ENCODE results near the gene FFAR3.

DNA sequence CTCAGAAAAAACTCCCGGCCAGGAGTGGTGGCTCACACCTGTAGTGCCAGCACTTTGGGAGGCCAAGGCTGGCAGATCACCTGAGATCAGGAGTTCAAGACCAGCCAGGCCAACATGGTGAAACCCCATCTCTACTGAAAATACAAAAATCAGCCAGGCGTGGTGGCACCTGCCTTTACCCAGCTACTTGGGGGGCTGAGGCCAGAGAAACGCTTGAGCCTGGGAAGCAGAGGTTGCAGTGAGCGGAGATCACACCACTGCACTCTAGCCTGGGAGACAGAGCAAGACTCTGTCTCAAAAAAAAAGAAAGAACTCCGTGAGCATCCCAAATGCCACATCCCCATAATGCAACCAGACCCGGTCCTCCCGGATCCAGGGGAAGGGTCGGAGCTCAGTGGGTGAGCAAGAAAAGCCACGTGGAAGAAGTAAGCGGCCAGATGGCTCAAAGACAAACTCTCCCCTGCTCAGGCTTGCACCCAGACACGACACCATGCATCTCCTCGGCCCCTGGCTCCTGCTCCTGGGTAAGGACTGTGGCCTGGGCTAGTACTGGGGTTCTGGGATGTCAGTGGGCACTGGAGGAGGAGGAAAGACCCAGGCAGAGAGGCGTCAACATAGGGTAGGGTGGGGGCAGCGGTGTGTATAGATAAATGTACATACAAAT lies 26.6 kb upstream of the FFAR3 start:
- TF ChIP-seq EZH2 (IDR thresholded peaks at IDR 0.05; ENCODE audit: low read length, missing control alignments), result no peak
- TF ChIP-seq, protein P1, sequence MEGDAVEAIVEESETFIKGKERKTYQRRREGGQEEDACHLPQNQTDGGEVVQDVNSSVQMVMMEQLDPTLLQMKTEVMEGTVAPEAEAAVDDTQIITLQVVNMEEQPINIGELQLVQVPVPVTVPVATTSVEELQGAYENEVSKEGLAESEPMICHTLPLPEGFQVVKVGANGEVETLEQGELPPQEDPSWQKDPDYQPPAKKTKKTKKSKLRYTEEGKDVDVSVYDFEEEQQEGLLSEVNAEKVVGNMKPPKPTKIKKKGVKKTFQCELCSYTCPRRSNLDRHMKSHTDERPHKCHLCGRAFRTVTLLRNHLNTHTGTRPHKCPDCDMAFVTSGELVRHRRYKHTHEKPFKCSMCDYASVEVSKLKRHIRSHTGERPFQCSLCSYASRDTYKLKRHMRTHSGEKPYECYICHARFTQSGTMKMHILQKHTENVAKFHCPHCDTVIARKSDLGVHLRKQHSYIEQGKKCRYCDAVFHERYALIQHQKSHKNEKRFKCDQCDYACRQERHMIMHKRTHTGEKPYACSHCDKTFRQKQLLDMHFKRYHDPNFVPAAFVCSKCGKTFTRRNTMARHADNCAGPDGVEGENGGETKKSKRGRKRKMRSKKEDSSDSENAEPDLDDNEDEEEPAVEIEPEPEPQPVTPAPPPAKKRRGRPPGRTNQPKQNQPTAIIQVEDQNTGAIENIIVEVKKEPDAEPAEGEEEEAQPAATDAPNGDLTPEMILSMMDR (conservative IDR thresholded peaks at IDR 0.05 in 1 of 2, IDR thresholded peaks at IDR 0.05 in 1 of 2; ENCODE audit: low read depth in 1 of 2, low read length in 2 of 2), result no peak
